C4-2B (cell line): Measurements from ENCODE around the gene HS3ST2.

Source experiments
- CTCF ChIP-seq: fragments of 450-650 bp; conservative IDR thresholded peaks from 2 replicates; pipeline ENCODE4 v1.5.1; 2017; ENCODE audit warnings: mild to moderate bottlenecking
- ZFX ChIP-seq: fragments of 450-650 bp; IDR thresholded peaks from 2 replicates; pipeline ENCODE4 v1.6.1; 2017

GRCh38 chr16:22923491-22923890, 109.5 kb downstream of the HS3ST2 start:
- no peak for TF ChIP-seq CTCF
- TF ChIP-seq ZFX: no peak
